GM12878 (cell line): ENCODE results near the gene KCNK1. TPM values are rescaled to one million over a fixed set of nuclear protein-coding genes. Genes with fewer than 3 reads are reported as not detected.

Experiments
- ATF3 ChIP-seq: IDR thresholded peaks from 2 replicates; pipeline ENCODE4 v1.6.1; 2011; ENCODE audit warnings: low read depth, mild to moderate bottlenecking, low read length, moderate library complexity, borderline replicate concordance; ENCODE audit errors: extremely low read depth
- BCL11A ChIP-seq: IDR thresholded peaks from 2 replicates; pipeline ENCODE4 v1.6.1; 2011; ENCODE audit warnings: low read depth, low read length
- CHD2 ChIP-seq: IDR thresholded peaks from 2 replicates; pipeline ENCODE4 v1.6.1; 2011; ENCODE audit warnings: low read depth, low read length, improper control_type of control experiment, borderline replicate concordance
- EGR1 ChIP-seq, 2 experiments: IDR thresholded peaks; 1 replicate in 1 of 2; 2 replicates in 1 of 2; pipeline ENCODE4 v1.6.1; 2011 to 2012; ENCODE audit warnings: low read depth in 2 of 2, low read length in 2 of 2, borderline replicate concordance in 1 of 2, mild to moderate bottlenecking in 1 of 2, moderate library complexity in 1 of 2
- EP300 ChIP-seq, 2 experiments: fragments of 150-350 bp in 1 of 2; IDR thresholded peaks; 2 replicates each; pipeline ENCODE4 v1.6.1; 2011 to 2012; ENCODE audit warnings: low read depth in 2 of 2, low read length in 2 of 2, borderline replicate concordance in 1 of 2, improper control_type of control experiment in 1 of 2, inconsistent platforms in 1 of 2; ENCODE audit not compliant: control insufficient read depth in 1 of 2
- GABPA ChIP-seq: IDR thresholded peaks from 2 replicates; pipeline ENCODE4 v1.6.1; 2014; ENCODE audit warnings: antibody characterized with exemption, low read depth, mild to moderate bottlenecking, inconsistent platforms
- HCFC1 ChIP-seq: fragments of 150-350 bp; IDR thresholded peaks from 2 replicates; pipeline ENCODE4 v1.6.1; 2014; ENCODE audit warnings: low read length
- HDAC6 ChIP-seq: fragments of 200-600 bp; sonication (generic); IDR thresholded peaks from one replicate; pipeline ENCODE4 v1.8.0; 2017; ENCODE audit warnings: antibody characterized with exemption; ENCODE audit not compliant: unreplicated experiment
- HDGF ChIP-seq: fragments of 450-650 bp; IDR thresholded peaks from 2 replicates; pipeline ENCODE4 v1.6.1; 2016; ENCODE audit warnings: antibody characterized with exemption
- LARP7 ChIP-seq: fragments of 450-650 bp; IDR thresholded peaks from 2 replicates; pipeline ENCODE4 v1.6.1; 2017; ENCODE audit warnings: mild to moderate bottlenecking
- MAX ChIP-seq: IDR thresholded peaks from 2 replicates; pipeline ENCODE4 v1.6.1; 2012; ENCODE audit warnings: low read depth, low read length, improper control_type of control experiment
- MEF2B ChIP-seq: fragments of 450-650 bp; IDR thresholded peaks from 2 replicates; pipeline ENCODE4 v1.6.1; 2018; ENCODE audit warnings: mild to moderate bottlenecking, moderate library complexity; ENCODE audit not compliant: partially characterized antibody, poor library complexity, severe bottlenecking
- NFIC ChIP-seq: IDR thresholded peaks from 2 replicates; pipeline ENCODE4 v1.6.1; 2012; ENCODE audit warnings: low read depth, mild to moderate bottlenecking, inconsistent platforms, low read length, moderate library complexity
- NR2C2 ChIP-seq: IDR thresholded peaks from 2 replicates; pipeline ENCODE4 v1.6.1; 2011; ENCODE audit warnings: borderline replicate concordance, low read depth; ENCODE audit not compliant: control insufficient read depth, insufficient read length
- PAX5 ChIP-seq: IDR thresholded peaks from 2 replicates; pipeline ENCODE4 v1.6.1; 2011; ENCODE audit warnings: low read depth, low read length, borderline replicate concordance
- PAX8 ChIP-seq: fragments of 450-650 bp; IDR thresholded peaks from 2 replicates; pipeline ENCODE4 v1.6.1; 2017; ENCODE audit warnings: mild to moderate bottlenecking, moderate library complexity
- RAD21 ChIP-seq: IDR thresholded peaks from 2 replicates; pipeline ENCODE4 v1.6.1; 2011; ENCODE audit warnings: mild to moderate bottlenecking, low read depth, low read length, moderate library complexity; ENCODE audit not compliant: insufficient read depth
- RCOR1 ChIP-seq: conservative IDR thresholded peaks from 2 replicates; pipeline ENCODE4 v1.6.1; 2012; ENCODE audit warnings: low read depth, low read length, improper control_type of control experiment
- RFX5 ChIP-seq: IDR thresholded peaks from 2 replicates; pipeline ENCODE4 v1.6.1; 2011; ENCODE audit warnings: low read depth, low read length, improper control_type of control experiment
- SPI1 ChIP-seq: IDR thresholded peaks from 2 replicates; pipeline ENCODE4 v1.6.1; 2011; ENCODE audit warnings: low read depth, mild to moderate bottlenecking, low read length, moderate library complexity, borderline replicate concordance; ENCODE audit not compliant: insufficient read depth
- TBL1XR1 ChIP-seq: IDR thresholded peaks from 2 replicates; pipeline ENCODE4 v1.6.1; 2012; ENCODE audit warnings: low read depth, low read length, improper control_type of control experiment
- YY1 ChIP-seq: IDR thresholded peaks from 2 replicates; pipeline ENCODE4 v1.6.1; 2011; ENCODE audit warnings: low read depth, mild to moderate bottlenecking, low read length
- ZNF207 ChIP-seq: fragments of 450-650 bp; IDR thresholded peaks from 2 replicates; pipeline ENCODE4 v1.6.1; 2014; ENCODE audit warnings: antibody characterized with exemption, mild to moderate bottlenecking, borderline replicate concordance
- ZNF217 ChIP-seq: fragments of 450-650 bp; IDR thresholded peaks from 2 replicates; pipeline ENCODE4 v1.6.1; 2017; ENCODE audit warnings: antibody characterized with exemption, mild to moderate bottlenecking
- ZNF24 ChIP-seq: fragments of 450-650 bp; IDR thresholded peaks from 2 replicates; pipeline ENCODE4 v1.6.1; 2017; ENCODE audit warnings: antibody characterized with exemption, mild to moderate bottlenecking
- polyA plus RNA-seq, 11 experiments: library from polyadenylated mRNA; depleted of rRNA in 4 of 11; unstranded in 6 of 11; stranded (reverse) in 5 of 11; fragments of >200 nt; fragmentation: Nextera tagmentation in 4 of 11; fragmentation: Illumina TruSeq in 1 of 11; extraction: Ambion mirVana in 4 of 11; extraction: Trizol in 1 of 11; gene quantifications; 1 replicate in 1 of 11; 2 replicates in 10 of 11; pipeline versions ENCODE4 v1.2.1 to v1.2.3, GENCODE V29; 2011 to 2016; ENCODE audit warnings: inconsistent platforms in 2 of 11, missing spikeins in 2 of 11, low read depth in 1 of 11
- total RNA-seq, 4 experiments: library from RNA; depleted of rRNA in 3 of 4; stranded (reverse); fragments of >200 nt in 3 of 4; fragmentation: Illumina TruSeq in 1 of 4; extraction: Trizol in 1 of 4; gene quantifications; 2 replicates each; pipeline versions ENCODE4 v1.2.1 to v1.2.3, GENCODE V29; 2013 to 2021
- TF ChIP-seq, protein P1 (sequence below): fragments of 450-650 bp; IDR thresholded peaks from 2 replicates; pipeline ENCODE4 v1.6.1; 2017; ENCODE audit warnings: low read depth, mild to moderate bottlenecking, moderate library complexity
- TF ChIP-seq, protein P2 (sequence below): fragments of 450-650 bp; formaldehyde crosslinking; IDR thresholded peaks from 2 replicates; pipeline ENCODE4 v1.4.0; 2020; ENCODE audit warnings: mild to moderate bottlenecking, moderate library complexity

Gene KCNK1
- total and polyA plus RNA-seq, 10 of the 15 experiments (the other 5 are each of a cell fraction or from before 2014, with no cell fraction given): 9.4 to 27.6 (median 15.1) TPM

DNA sequence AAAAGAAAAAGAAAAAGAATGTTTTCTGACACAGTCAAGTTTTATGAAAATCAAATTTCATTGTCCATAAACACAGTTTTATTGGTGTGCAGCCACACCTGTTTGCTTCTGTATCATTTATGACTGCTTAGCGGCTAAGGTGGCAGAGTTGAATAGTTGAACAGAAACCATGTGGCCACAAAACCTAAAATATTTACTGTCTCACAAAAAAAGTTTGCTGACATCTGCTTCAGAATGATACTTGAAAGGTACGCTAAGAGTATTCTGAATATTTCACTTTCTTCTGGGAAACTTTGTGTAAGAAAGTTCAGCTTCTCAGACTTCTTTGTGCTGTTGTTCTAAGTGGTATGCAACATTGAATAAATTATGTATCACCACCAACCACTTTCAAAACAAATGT lies 6.2 kb downstream of the KCNK1 start (continued):
- TF ChIP-seq TBL1XR1: no peak
- TF ChIP-seq, protein P1, sequence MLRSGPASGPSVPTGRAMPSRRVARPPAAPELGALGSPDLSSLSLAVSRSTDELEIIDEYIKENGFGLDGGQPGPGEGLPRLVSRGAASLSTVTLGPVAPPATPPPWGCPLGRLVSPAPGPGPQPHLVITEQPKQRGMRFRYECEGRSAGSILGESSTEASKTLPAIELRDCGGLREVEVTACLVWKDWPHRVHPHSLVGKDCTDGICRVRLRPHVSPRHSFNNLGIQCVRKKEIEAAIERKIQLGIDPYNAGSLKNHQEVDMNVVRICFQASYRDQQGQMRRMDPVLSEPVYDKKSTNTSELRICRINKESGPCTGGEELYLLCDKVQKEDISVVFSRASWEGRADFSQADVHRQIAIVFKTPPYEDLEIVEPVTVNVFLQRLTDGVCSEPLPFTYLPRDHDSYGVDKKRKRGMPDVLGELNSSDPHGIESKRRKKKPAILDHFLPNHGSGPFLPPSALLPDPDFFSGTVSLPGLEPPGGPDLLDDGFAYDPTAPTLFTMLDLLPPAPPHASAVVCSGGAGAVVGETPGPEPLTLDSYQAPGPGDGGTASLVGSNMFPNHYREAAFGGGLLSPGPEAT: 0 out of 2 replicates have a peak, but pooled peaks have one; percentile 14
- TF ChIP-seq SPI1: no peak
- TF ChIP-seq HDGF: no peak
- TF ChIP-seq MEF2B: no peak
- TF ChIP-seq YY1: no peak
- no peak for TF ChIP-seq LARP7
- no peak for TF ChIP-seq HCFC1
- TF ChIP-seq PAX5: 0 out of 2 replicates have a peak, but pooled peaks have one; percentile 15
- no peak for TF ChIP-seq MAX
- TF ChIP-seq ATF3: no peak
- peak; percentile 58 to 86; a peak in 3 of 4 replicates for TF ChIP-seq EP300 (IDR thresholded peaks at IDR 0.05; ENCODE audit: borderline replicate concordance in 1 of 2, control insufficient read depth in 1 of 2, low read depth in 2 of 2, low read length in 2 of 2)
- no peak for TF ChIP-seq EGR1 (IDR thresholded peaks at IDR 0.05; ENCODE audit: borderline replicate concordance in 1 of 2, low read depth in 2 of 2, low read length in 2 of 2)
- TF ChIP-seq HDAC6: no peak
- TF ChIP-seq, protein P2, sequence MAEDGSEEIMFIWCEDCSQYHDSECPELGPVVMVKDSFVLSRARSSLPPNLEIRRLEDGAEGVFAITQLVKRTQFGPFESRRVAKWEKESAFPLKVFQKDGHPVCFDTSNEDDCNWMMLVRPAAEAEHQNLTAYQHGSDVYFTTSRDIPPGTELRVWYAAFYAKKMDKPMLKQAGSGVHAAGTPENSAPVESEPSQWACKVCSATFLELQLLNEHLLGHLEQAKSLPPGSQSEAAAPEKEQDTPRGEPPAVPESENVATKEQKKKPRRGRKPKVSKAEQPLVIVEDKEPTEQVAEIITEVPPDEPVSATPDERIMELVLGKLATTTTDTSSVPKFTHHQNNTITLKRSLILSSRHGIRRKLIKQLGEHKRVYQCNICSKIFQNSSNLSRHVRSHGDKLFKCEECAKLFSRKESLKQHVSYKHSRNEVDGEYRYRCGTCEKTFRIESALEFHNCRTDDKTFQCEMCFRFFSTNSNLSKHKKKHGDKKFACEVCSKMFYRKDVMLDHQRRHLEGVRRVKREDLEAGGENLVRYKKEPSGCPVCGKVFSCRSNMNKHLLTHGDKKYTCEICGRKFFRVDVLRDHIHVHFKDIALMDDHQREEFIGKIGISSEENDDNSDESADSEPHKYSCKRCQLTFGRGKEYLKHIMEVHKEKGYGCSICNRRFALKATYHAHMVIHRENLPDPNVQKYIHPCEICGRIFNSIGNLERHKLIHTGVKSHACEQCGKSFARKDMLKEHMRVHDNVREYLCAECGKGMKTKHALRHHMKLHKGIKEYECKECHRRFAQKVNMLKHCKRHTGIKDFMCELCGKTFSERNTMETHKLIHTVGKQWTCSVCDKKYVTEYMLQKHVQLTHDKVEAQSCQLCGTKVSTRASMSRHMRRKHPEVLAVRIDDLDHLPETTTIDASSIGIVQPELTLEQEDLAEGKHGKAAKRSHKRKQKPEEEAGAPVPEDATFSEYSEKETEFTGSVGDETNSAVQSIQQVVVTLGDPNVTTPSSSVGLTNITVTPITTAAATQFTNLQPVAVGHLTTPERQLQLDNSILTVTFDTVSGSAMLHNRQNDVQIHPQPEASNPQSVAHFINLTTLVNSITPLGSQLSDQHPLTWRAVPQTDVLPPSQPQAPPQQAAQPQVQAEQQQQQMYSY (CRISPR knock-in tag): no peak
- TF ChIP-seq RAD21: no peak
- no peak for TF ChIP-seq ZNF207
- no peak; the same call in 1 of the 2 replicates for TF ChIP-seq ZNF217
- 0 out of 2 replicates have a peak, but pooled peaks have one; percentile 7 for TF ChIP-seq ZNF24
- no peak for TF ChIP-seq RCOR1
- no peak for TF ChIP-seq GABPA
- TF ChIP-seq NFIC: peak; percentile 20; the same call in 1 of the 2 replicates
- TF ChIP-seq NR2C2: no peak
- TF ChIP-seq CHD2: no peak
- no peak for TF ChIP-seq PAX8
- no peak for TF ChIP-seq RFX5
- no peak for TF ChIP-seq BCL11A
